Lung (tissue), 12 donors: ENCODE data around the gene PSMC4. TPM values are rescaled to one million over a fixed set of nuclear protein-coding genes. Genes with fewer than 3 reads are reported as not detected.

ENCODE experiments used
- ATAC-seq: fragments of 200-7000 bp; cut with Tn5 transposase; one replicate; pipeline ENCODE4 v1.9.1; 2020; ENCODE audit warnings: moderate number of reproducible peaks; ENCODE audit not compliant: insufficient read depth, low FRiP score
- DNase-seq, 3 donors: peaks; one replicate each; pipeline ENCODE4 v3.0.0-alpha.2; 2013 to 2017
- H3K27ac ChIP-seq, 2 donors: one replicate each; pipeline ENCODE4 v1.5.1; 2013; ENCODE audit warnings: mild to moderate bottlenecking in 2 of 2, moderate library complexity in 2 of 2, control low read depth in 1 of 2, inconsistent platforms in 1 of 2, low read depth in 1 of 2, low read length in 1 of 2
- H3K27me3 ChIP-seq, 3 donors: one replicate each; pipeline ENCODE4 v1.5.1; 2013; ENCODE audit warnings: low read length in 2 of 3; ENCODE audit not compliant: control insufficient read depth in 3 of 3, insufficient read depth in 3 of 3
- H3K36me3 ChIP-seq, 4 donors: one replicate each; pipeline ENCODE4 v1.5.1; 2013; ENCODE audit warnings: low read length in 4 of 4, mild to moderate bottlenecking in 1 of 4, moderate library complexity in 1 of 4; ENCODE audit not compliant: control insufficient read depth in 4 of 4, insufficient read depth in 4 of 4
- H3K4me1 ChIP-seq, 5 donors: one replicate each; pipeline ENCODE4 v1.5.1; 2013; ENCODE audit warnings: low read length in 5 of 5, mild to moderate bottlenecking in 2 of 5, moderate library complexity in 1 of 5; ENCODE audit not compliant: control insufficient read depth in 5 of 5, insufficient read depth in 5 of 5
- H3K4me3 ChIP-seq: one replicate; pipeline ENCODE4 v1.5.1; 2013; ENCODE audit warnings: mild to moderate bottlenecking, control low read depth, moderate library complexity
- H3K9ac ChIP-seq, 2 donors: one replicate each; pipeline ENCODE4 v1.5.1; 2013; ENCODE audit warnings: low read length in 2 of 2, control low read depth in 1 of 2; ENCODE audit not compliant: insufficient read depth in 1 of 2
- H3K9me3 ChIP-seq, 4 donors: one replicate each; pipeline ENCODE4 v1.5.1; 2013; ENCODE audit warnings: low read length in 3 of 4, mild to moderate bottlenecking in 1 of 4, moderate library complexity in 1 of 4; ENCODE audit not compliant: control insufficient read depth in 4 of 4, insufficient read depth in 3 of 4
- CTCF ChIP-seq: IDR thresholded peaks from 2 replicates; pipeline ENCODE4 v1.5.1; 2012; ENCODE audit warnings: mild to moderate bottlenecking; ENCODE audit errors: control extremely low read depth, extremely low read depth
- WGBS, 2 donors: extraction: QIAGEN DNeasy Blood & Tissue Kit; methylation state at CpG; one replicate each; pipeline ENCODE4 v1.1.7; 2013; 5-methylcytosine and 5-hydroxymethylcytosine counted together
- polyA plus RNA-seq, 2 donors: library from polyadenylated mRNA; stranded (reverse); fragments of 200-250 nt; gene quantifications; one replicate each; pipeline ENCODE4 v1.2.1, GENCODE V29; 2013
- total RNA-seq, 2 donors: library from RNA; depleted of rRNA in 1 of 2; stranded (reverse); fragments of >200 nt in 1 of 2; gene quantifications; one replicate each; pipeline ENCODE4 v1.2.1, GENCODE V29; 2014 to 2021
- donor health status: control.
- donor health status: control.
- donor health status: Bipolar disorder and iron deficiency.
- donor health status: healthy.
- donor health status: DM: yes; HTN: yes; CAD: no.

PSMC4 gene
- total and polyA plus RNA-seq, 4 donors, result 45.2 to 95.4 (median 87.2) TPM

DNA sequence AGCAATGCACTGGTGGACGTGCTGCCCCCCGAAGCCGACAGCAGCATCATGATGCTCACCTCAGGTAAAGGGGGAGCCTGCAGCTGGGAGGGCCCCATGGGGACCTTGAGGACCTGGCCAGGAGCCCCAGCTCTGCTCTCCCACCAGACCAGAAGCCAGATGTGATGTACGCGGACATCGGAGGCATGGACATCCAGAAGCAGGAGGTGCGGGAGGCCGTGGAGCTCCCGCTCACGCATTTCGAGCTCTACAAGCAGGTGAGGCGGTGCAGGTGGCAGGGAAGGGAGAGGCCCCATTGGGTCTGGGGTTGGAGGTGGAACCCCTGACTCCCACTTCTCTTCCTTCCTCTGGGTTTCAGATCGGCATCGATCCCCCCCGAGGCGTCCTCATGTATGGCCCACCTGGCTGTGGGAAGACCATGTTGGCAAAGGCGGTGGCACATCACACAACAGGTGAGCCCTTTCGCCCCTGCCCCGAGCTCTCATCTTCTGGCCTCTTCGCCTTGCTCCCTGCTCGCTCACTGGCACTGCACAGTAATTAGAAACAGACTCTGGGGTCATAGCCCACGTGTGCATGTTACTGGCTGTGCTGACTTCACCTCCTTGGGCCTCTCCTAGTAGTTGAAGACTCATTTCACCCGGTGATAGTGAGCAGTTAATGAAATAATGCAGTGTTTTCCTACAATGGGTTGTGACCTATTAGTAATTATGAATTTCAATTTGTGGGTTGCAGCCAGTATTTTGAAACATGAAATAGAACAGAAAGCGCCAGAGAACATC lies 3.6 kb downstream of the PSMC4 start:
- no peak overlapping the region for H3K9ac ChIP-seq
- no peak for TF ChIP-seq CTCF
- H3K36me3 ChIP-seq, result peaks cover 19 to 38% (median 35%) of the 10 kb centered on the region in 4 donors
- DNase-seq, result no peak
- no peak overlapping the region for H3K27ac ChIP-seq
- WGBS, 2 donors, result 93 to 97% methylated on average over 24 of the region's 24 CpGs
- peaks cover 0 to 9% (median 4%) of the 10 kb centered on the region in 5 donors for H3K4me1 ChIP-seq
- no peak for ATAC-seq
- H3K4me3 ChIP-seq, result no peak overlapping the region
- H3K9me3 ChIP-seq, result no peaks in the 10 kb centered on the region
- no peaks in the 10 kb centered on the region for H3K27me3 ChIP-seq

DNA sequence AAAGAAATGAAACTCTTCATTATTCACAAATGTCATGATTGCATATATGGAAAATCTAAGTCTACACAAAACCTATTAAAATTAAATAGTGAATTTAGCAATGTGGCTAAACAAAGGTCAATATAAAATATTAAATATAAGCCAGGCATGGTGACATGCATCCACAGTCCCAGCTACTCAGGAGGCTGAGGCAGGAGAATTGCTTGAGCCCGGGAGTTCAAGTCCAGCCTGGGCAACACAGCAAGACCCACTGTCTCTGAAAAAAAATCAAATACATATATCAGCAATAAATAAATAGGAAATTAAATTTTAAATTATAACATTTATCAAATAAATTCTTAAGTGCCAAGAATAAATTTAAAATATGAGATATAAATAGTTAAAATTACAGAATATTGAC lies 11.9 kb downstream of the PSMC4 start:
- WGBS, 2 donors, result 90 to 98% methylated on average over 1 of the region's 1 CpG
- ATAC-seq (no peak), DNase-seq (no peak)
- Histone ChIP-seq H3K36me3 (peaks cover 12 to 33% (median 23%) of the 10 kb centered on the region in 4 donors), H3K9me3 (peaks cover 2 to 11% (median 5%) of the 10 kb centered on the region in 4 donors), H3K9ac (no peak overlapping the region), H3K4me1 (peaks cover 0 to 2% (median 0%) of the 10 kb centered on the region in 5 donors), H3K27me3 (no peaks in the 10 kb centered on the region), H3K27ac (no peak overlapping the region), H3K4me3 (no peak overlapping the region)
- TF ChIP-seq CTCF, result no peak

DNA sequence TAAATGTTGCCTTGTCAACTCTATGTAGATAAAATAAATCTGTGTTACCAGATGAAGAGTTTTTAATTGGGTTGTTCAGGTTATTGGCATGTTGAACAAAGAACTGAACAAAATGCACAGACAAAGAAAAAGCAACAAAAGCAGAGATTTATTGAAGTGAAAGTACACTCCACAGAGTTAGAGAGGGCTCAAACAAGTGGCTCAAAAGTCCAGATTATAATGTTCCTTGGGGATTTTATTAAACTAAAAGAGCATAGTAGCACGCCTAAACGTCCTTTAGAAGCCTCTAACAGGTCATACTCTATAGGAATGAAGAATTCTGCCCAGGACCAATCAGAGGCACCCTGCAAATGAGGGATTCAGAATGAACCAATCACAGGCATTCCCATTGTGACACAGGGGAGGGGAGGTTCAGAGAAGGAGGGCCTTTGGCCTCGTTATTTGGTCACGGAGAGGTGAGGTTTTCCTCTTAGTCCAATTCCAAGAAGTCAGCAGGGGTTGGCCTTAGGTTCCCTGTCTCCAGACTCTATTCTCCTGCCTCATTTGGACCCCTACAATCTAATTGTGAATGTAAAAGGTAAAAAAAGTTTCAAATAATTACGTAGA lies 12.8 kb downstream of the PSMC4 start:
- Histone ChIP-seq H3K27me3 (no peaks in the 10 kb centered on the region), H3K4me1 (peaks cover 0 to 2% (median 0%) of the 10 kb centered on the region in 5 donors), H3K4me3 (no peak overlapping the region), H3K9ac (no peak overlapping the region), H3K36me3 (peaks cover 7 to 25% (median 16%) of the 10 kb centered on the region in 4 donors), H3K9me3 (peaks cover 2 to 11% (median 5%) of the 10 kb centered on the region in 4 donors), H3K27ac (no peak overlapping the region)
- DNase-seq (no peak), ATAC-seq (no peak)
- TF ChIP-seq CTCF, result no peak
- 87 to 96% methylated on average over 5 of the region's 5 CpGs for WGBS, 2 donors
